GM12874 (cell line): ENCODE results near the gene F10.

ENCODE experiments used
- TF ChIP-seq, protein P1 (sequence below): IDR thresholded peaks from 2 replicates; pipeline ENCODE4 v1.5.1; 2011; ENCODE audit warnings: low read depth, mild to moderate bottlenecking, control low read depth, low read length, moderate library complexity; ENCODE audit not compliant: insufficient read depth

The F10 gene

DNA sequence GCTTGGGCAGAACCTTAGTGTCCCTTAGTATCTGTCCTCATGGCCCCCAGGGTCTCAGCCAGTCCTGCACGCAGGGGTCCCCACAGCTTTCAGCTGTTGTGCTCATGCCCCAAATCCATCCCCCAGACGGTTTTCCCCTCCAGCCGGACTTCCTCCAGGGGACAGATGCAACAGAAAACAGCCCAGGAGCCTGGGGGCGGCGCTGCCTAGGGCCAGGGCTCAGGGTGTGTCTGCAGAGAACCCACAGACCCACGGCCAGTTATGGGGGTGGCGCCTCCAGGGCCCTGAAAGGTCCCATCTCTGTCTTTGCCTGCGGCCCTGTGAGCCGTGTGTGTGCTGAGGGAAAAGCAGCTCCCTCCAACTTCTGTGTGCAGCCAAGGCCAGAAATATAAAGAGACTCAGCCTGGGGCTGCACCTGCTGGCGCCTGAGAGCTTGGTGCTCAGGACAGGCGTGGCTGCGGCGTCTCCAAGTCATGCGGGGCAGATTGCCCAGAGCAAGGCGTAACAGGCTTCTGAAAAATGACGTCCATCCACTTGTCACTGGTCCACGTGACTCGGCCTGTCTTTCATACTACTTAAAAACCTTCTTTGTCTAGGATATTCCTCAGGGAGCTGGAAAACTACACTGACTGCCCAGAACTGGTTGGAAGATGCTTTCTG is 39.1 kb upstream of the F10 start:
- TF ChIP-seq, protein P1, sequence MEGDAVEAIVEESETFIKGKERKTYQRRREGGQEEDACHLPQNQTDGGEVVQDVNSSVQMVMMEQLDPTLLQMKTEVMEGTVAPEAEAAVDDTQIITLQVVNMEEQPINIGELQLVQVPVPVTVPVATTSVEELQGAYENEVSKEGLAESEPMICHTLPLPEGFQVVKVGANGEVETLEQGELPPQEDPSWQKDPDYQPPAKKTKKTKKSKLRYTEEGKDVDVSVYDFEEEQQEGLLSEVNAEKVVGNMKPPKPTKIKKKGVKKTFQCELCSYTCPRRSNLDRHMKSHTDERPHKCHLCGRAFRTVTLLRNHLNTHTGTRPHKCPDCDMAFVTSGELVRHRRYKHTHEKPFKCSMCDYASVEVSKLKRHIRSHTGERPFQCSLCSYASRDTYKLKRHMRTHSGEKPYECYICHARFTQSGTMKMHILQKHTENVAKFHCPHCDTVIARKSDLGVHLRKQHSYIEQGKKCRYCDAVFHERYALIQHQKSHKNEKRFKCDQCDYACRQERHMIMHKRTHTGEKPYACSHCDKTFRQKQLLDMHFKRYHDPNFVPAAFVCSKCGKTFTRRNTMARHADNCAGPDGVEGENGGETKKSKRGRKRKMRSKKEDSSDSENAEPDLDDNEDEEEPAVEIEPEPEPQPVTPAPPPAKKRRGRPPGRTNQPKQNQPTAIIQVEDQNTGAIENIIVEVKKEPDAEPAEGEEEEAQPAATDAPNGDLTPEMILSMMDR = no peak

DNA sequence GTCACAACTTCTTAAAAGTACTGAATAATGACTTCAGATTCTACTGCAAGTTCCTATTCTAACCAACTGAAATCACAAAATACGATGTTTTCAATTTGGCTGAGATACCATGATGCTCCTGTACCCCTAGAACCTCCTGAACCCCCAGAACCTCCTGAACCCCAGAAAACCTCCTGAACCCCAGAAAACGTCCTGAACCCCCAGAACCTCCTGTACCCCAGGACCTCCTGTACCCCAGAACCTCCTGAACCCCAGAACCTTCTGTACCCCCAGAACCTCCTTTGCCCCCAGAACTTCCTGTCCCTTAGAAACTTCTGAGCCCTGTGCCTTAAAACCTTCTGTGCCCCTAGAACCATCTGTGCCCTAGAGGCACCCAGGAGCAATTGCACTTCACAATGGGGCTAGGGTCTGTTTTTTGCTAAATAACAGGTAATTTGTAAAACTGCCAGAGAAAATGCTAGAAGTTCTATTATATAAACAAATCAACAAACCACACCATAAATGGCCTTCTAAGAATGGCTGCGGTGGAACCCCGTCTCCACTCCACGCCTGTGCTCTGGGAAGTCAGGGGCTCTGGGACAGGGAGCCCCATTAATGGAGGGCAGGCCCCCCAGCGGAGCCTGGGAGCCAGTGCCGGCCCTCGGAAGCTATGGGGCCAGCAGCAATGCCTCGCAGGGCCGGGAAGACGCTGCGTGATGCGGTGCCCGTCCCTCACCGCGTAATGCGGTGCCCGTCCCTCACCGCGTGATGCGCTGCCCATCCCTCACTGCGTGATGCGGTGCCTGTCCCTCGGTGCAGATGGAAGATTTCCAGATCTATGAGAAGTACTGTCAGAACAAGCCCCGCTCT is 38.3 kb upstream of the F10 start:
- TF ChIP-seq, protein P1 = no peak

DNA sequence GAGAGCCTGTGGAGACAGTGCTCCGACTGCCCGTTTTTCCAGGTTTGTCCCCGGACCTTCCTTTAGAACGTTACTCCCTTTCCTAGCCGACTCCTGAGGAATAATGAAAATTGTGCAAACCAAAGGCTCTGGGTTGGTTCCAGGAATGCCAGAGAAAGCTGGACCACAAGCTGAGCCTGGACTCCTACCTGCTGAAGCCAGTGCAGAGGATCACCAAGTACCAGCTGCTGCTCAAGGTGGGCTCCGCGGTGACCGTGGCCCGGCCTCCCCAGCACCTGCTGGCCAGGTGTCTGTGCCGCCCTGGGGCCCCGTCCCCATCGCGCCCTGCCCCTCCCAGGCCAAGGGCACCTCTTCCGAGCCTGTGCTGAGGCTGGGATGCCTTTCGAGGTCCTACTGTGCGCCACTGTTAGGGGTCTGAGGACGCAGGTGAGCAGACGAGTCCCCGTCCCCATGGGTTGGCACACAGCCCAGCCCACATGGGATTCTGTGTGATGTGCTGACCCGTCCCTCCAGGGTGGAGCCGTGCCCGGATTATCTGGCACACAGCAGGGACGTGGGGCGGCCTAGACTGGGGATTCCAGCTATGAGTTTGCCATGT is 37.6 kb upstream of the F10 start:
- TF ChIP-seq, protein P1 = no peak

DNA sequence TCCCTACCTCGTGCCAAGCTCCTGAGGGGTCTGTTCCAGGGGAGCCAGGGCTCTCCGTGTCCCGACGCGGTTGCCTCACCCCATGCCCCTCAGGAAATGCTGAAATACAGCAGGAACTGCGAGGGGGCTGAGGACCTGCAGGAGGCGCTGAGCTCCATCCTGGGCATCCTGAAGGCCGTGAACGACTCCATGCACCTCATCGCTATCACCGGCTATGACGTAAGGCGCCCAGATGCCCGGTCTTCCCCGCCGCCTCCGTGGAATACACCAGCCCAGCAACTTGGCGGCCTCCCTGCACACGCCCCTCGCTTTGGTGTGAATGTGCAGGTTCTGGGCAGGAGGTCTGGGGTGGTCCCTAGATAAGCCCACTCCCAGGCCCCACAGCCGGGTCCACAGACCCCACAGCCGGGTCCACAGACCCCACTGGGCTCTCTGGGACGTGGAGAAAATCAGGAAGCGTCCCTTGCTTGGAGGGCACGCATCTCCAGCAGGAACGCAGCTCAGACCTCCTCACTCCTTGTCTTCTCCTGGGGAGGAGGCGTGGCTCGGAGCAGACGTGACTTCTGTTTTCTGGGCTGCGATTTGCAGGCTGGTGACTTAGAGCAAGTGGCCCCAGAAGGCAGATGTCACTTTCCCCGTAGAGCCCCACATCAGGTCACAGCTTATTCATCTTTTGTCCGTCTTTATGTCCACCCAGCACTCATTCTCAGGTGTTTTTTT is 36.4 kb upstream of the F10 start:
- TF ChIP-seq, protein P1 = no peak

DNA sequence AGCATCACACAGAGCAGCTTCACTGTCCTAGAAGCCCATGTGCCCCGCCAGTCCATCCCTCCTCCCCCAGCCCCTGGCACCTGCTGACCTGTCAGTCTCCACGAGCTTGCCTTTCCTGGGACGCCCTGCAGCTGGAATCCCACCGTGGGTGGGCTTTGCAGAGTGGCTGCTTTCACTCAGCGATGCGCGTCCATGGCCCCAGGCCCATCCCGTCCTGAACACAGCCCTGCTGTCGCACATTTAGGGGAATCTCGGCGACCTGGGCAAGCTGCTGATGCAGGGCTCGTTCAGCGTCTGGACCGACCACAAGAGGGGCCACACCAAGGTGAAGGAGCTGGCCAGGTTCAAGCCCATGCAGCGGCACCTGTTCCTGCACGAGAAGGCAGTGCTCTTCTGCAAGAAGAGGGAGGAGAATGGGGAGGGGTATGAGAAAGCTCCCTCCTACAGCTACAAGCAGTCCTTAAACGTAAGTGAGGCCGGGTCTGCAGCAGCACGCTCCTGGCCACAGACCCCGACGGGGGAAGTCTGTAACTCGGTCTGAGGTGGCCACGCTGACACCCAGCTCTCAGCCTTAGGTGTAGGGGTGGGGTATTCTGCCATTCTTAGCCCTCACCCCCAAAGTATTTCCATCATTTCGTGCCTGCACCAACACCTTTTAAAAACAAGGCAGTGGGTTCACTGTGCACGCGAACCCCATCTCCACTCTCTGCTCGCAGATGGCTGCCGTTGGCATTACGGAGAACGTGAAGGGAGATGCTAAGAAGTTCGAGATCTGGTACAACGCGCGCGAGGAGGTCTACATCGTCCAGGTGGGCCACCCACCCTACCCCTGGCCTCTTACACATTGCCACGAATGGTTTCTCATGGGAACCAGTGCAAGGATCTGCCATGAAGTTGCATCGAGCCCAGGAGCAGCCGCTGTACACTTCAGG is 35.3 kb upstream of the F10 start:
- TF ChIP-seq, protein P1 = no peak

DNA sequence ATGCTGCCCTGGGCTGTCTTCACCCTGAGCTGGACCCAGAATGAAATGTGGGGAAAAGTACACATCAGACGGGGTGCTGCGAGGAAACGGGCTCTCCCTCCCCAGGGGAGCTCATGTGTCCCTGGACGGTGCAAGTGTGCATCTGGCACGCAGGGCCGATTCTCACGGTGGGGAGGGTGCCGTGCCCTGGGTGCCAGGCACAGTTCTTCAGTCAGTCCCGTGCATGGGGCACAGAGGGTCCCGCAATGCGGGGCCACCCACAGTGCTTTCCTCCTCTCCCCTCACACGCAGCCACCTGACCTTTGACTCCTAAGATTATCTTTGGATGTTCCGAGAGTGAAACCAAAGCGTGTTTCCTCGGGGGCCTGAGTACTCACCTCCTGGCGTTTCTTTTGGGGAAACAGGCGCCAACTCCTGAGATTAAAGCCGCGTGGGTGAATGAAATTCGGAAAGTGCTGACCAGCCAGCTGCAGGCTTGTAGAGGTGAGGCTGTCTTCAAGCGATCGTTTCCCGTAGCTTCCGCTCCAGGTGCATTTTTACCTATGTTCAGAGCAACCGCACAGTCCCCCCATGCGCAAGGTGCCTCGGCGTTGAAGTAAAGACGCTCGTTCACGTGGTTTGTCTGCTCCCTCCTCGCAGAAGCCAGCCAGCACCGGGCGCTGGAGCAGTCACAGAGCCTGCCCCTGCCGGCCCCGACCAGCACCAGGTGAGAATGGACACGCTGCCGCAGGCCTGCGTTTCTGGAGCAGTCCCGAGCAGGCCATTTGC is 34.5 kb upstream of the F10 start:
- TF ChIP-seq, protein P1 = no peak
